ENCODE data around the gene ABCC4. TPM values are rescaled to one million over a fixed set of nuclear protein-coding genes. Genes with fewer than 3 reads are reported as not detected.

Gene ABCC4
- total RNA-seq, 1 experiment from 2014 or later: 26.3 TPM

GRCh38 chr13:95220611-95221010 is 80.6 kb downstream of the ABCC4 start:
- no peaks in the 10 kb centered on the region for H3K9me2 ChIP-seq (ENCODE audit: insufficient read depth)
- no peaks in the 10 kb centered on the region for H3K36me3 ChIP-seq (ENCODE audit: control insufficient read depth in 1 of 2, insufficient read depth in 2 of 2, low read length in 2 of 2)
- H2AFZ ChIP-seq (ENCODE audit: low read depth, low read length, poor library complexity, severe bottlenecking): no peak overlapping the region
- H3K27me3 ChIP-seq (ENCODE audit: insufficient read depth, low read length): no peaks in the 10 kb centered on the region
- ChIA-PET RAD21 (ENCODE audit: low non-redundant PET in 1 of 2, low total read pairs in 2 of 2, uncharacterized antibody in 2 of 2, unreplicated experiment in 2 of 2) (no interaction called here), POLR2A (no interaction called here), CTCF (no interaction called here)
- peaks cover 28% of the 10 kb centered on the region for H3K79me2 ChIP-seq (ENCODE audit: insufficient read depth, low read length)
- no peak overlapping the region for H3K9ac ChIP-seq (ENCODE audit: low read length)
- no peak for TF ChIP-seq EZH2phosphoT487 (IDR thresholded peaks at IDR 0.05; ENCODE audit: borderline replicate concordance)
- no peak for TF ChIP-seq JUND (IDR thresholded peaks at IDR 0.05)
- TF ChIP-seq CBX3 (IDR thresholded peaks at IDR 0.05; ENCODE audit: low read depth): no peak
- no peak for TF ChIP-seq YY1 (IDR thresholded peaks at IDR 0.05; ENCODE audit: extremely low read depth, insufficient replicate concordance, low read depth, low read length)
- TF ChIP-seq EGR1 (IDR thresholded peaks at IDR 0.05; ENCODE audit: low read depth): no peak
- no peak for TF ChIP-seq RAD21 (IDR thresholded peaks at IDR 0.05; ENCODE audit: low read depth)
- TF ChIP-seq CTCF (IDR thresholded peaks at IDR 0.05 in 2 of 3, conservative IDR thresholded peaks at IDR 0.05 in 1 of 3; ENCODE audit: borderline replicate concordance in 1 of 3, insufficient read depth in 1 of 3, low read depth in 2 of 3, low read length in 2 of 3): no peak
- TF ChIP-seq POLR2AphosphoS5 (IDR thresholded peaks at IDR 0.05; ENCODE audit: low read depth, low read length): no peak
- TF ChIP-seq SP1 (IDR thresholded peaks at IDR 0.05; ENCODE audit: low read depth): no peak
- TF ChIP-seq REST (IDR thresholded peaks at IDR 0.05; ENCODE audit: low read depth): no peak
- H3K9me3 ChIP-seq (ENCODE audit: control insufficient read depth in 1 of 2, insufficient read depth in 1 of 2, low read depth in 1 of 2, low read length in 2 of 2): no peaks in the 10 kb centered on the region
- intact Hi-C loops (cut with micrococcal nuclease): no loop called here
- peaks cover 8% of the 10 kb centered on the region for H4K20me1 ChIP-seq (ENCODE audit: insufficient read depth)
- peaks cover 0 to 4% of the 10 kb centered on the region in 2 experiments; a peak in 1 of 4 replicates for H3K4me1 ChIP-seq (ENCODE audit: control insufficient read depth in 1 of 2, insufficient read depth in 2 of 2, low read length in 2 of 2)
- H3K4me2 ChIP-seq (ENCODE audit: low read length): no peak overlapping the region
- no peak for ATAC-seq
- DNase-seq (ENCODE audit: low read depth, low spot score): no peak
- BruUV-seq (replicated peaks): no TSS peak
- no peak overlapping the region for H3K4me3 ChIP-seq (replicated peaks in 1 of 2; ENCODE audit: low read depth in 1 of 2, low read length in 2 of 2)
- H3K27ac ChIP-seq (ENCODE audit: low read depth, low read length): no peak overlapping the region
